Measurements from ENCODE around the gene TSPEAR.

The TSPEAR gene

GRCh38 chr21:44510508-44511218 is 200.7 kb downstream of the TSPEAR start:
- Histone ChIP-seq H3K9ac (ENCODE audit: low read length in 5 of 5) (no peak overlapping the region), H3K4me1 (ENCODE audit: control insufficient read depth in 5 of 5, insufficient read depth in 5 of 5, low read length in 5 of 5) (peaks cover 0 to 7% (median 6%) of the 10 kb centered on the region in 5 donors), H3K36me3 (ENCODE audit: control insufficient read depth in 5 of 5, insufficient read depth in 5 of 5, low read length in 5 of 5) (peaks cover 0 to 6% (median 0%) of the 10 kb centered on the region in 5 donors), H3K27me3 (ENCODE audit: control insufficient read depth in 5 of 5, insufficient read depth in 4 of 5, low read length in 5 of 5) (peaks cover 0 to 37% (median 27%) of the 10 kb centered on the region in 5 donors), H3K27ac (ENCODE audit: low read depth, low read length) (no peak overlapping the region), H3K4me3 (ENCODE audit: low read depth in 1 of 5, low read length in 5 of 5) (no peak overlapping the region), H3K9me3 (ENCODE audit: control insufficient read depth in 5 of 5, low read length in 5 of 5) (no peaks in the 10 kb centered on the region)

DNA sequence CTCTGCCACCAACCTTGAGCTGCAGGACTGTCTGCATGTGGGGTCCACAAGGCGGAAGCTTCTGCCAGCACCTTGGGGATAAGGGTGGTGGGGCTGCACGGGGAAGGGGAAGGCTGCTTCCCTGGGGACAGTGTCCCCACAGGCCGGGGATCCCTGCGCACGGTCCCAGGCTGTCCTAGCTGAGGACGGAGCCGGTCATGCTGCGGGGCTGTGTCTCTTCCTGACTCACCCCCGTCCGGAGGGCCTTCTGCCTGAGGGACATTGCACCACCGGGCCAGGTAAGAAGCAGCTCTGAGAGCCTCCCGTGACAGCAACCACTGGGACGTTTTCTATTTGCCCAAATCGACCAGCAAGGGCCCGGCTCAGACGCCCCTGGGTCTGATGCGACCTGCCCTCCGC is 201.3 kb downstream of the TSPEAR start:
- H3K9me3 ChIP-seq (ENCODE audit: control insufficient read depth in 5 of 5, low read length in 5 of 5): no peaks in the 10 kb centered on the region
- H3K9ac ChIP-seq (ENCODE audit: low read length in 5 of 5): no peak overlapping the region
- H3K4me3 ChIP-seq (ENCODE audit: low read depth in 1 of 5, low read length in 5 of 5): no peak overlapping the region
- peaks cover 0 to 37% (median 27%) of the 10 kb centered on the region in 5 donors for H3K27me3 ChIP-seq (ENCODE audit: control insufficient read depth in 5 of 5, insufficient read depth in 4 of 5, low read length in 5 of 5)
- peaks cover 0 to 7% (median 6%) of the 10 kb centered on the region in 5 donors for H3K4me1 ChIP-seq (ENCODE audit: control insufficient read depth in 5 of 5, insufficient read depth in 5 of 5, low read length in 5 of 5)
- H3K27ac ChIP-seq (ENCODE audit: low read depth, low read length): no peak overlapping the region
- H3K36me3 ChIP-seq (ENCODE audit: control insufficient read depth in 5 of 5, insufficient read depth in 5 of 5, low read length in 5 of 5): peaks cover 0 to 6% (median 0%) of the 10 kb centered on the region in 5 donors

DNA sequence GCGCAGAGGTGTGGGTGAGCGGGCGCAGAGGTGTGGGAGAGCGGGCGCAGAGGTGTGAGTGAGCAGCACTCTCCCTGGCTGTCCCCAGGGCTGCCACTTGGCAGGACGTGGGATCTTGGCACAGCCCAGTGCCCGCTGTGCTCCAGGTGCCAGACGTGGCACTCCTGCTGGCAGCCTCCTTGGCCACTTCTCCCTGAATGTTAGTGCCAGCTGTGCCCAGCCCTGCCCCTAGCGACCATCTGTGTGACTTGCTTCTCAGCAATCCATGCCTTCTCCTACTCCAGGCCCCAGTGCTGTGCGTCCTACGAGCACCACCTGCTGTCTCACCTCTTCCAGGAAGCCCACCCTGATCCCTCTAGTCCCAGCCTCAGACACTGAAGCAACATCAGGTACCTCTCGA is 201.8 kb downstream of the TSPEAR start:
- Histone ChIP-seq H3K4me1 (ENCODE audit: control insufficient read depth in 5 of 5, insufficient read depth in 5 of 5, low read length in 5 of 5) (peaks cover 0 to 7% (median 6%) of the 10 kb centered on the region in 5 donors), H3K27me3 (ENCODE audit: control insufficient read depth in 5 of 5, insufficient read depth in 4 of 5, low read length in 5 of 5) (peaks cover 0 to 37% (median 27%) of the 10 kb centered on the region in 5 donors), H3K9ac (ENCODE audit: low read length in 5 of 5) (no peak overlapping the region)

DNA sequence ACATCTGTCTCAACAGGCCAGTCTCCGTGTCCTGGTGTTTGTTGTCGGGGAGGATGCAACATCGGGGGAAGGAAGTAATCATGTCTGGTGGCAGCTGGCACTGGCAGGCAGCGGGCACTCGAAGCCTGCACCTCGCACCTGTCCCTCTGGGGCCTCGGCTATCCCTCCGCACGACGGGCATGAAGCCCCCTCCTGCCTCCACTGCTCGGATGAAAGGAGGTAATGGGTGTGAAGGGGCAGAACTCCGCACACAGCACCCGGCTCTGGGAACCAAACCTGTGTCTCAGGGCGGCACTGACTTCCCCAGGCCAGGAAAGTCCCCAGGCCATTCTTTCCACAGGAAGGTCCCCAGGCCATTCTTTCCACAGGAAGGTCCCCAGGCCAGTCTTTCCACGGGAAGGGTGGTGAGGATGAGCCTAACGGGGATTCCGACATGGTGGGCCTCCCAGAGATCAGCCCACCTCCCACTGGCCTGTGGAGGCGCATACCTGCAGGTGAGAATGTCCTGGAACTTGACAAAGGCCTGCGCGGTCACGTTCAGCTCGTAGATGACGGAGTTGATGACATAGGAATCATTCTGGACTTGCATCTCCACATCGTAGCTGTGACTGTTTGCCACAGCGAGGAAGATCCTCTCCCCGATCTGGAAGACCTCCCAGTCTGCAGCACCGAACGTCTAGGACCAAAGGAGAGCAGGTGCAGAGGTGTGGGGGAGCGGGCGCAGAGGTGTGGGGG is 202.5 kb downstream of the TSPEAR start:
- Histone ChIP-seq H3K9me3 (ENCODE audit: control insufficient read depth in 5 of 5, low read length in 5 of 5) (no peaks in the 10 kb centered on the region), H3K4me3 (ENCODE audit: low read depth in 1 of 5, low read length in 5 of 5) (no peak overlapping the region), H3K36me3 (ENCODE audit: control insufficient read depth in 5 of 5, insufficient read depth in 5 of 5, low read length in 5 of 5) (peaks cover 0 to 6% (median 0%) of the 10 kb centered on the region in 5 donors), H3K4me1 (ENCODE audit: control insufficient read depth in 5 of 5, insufficient read depth in 5 of 5, low read length in 5 of 5) (peaks cover 0 to 7% (median 6%) of the 10 kb centered on the region in 5 donors), H3K27me3 (ENCODE audit: control insufficient read depth in 5 of 5, insufficient read depth in 4 of 5, low read length in 5 of 5) (peaks cover 0 to 37% (median 27%) of the 10 kb centered on the region in 5 donors), H3K9ac (ENCODE audit: low read length in 5 of 5) (no peak overlapping the region), H3K27ac (ENCODE audit: low read depth, low read length) (no peak overlapping the region)

More for the DNA sequence above, 201.8 kb downstream of the TSPEAR start:
- no peaks in the 10 kb centered on the region for H3K9me3 ChIP-seq (ENCODE audit: control insufficient read depth in 5 of 5, low read length in 5 of 5)
- H3K36me3 ChIP-seq (ENCODE audit: control insufficient read depth in 5 of 5, insufficient read depth in 5 of 5, low read length in 5 of 5): peaks cover 0 to 6% (median 0%) of the 10 kb centered on the region in 5 donors
- H3K27ac ChIP-seq (ENCODE audit: low read depth, low read length): no peak overlapping the region
- no peak overlapping the region for H3K4me3 ChIP-seq (ENCODE audit: low read depth in 1 of 5, low read length in 5 of 5)

DNA sequence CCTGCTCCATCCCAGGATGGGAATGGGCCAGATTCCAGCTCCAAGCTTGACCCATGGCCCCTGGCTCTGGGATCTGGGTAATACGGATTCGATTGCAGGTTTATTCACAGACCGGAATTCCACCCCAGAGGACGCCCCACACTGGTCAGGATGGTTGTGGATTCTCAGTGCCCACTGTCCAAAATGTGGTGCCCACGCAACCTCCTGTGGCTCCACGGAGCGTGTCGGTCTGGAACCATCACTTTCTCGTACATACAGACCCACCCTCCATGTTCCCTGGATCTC is 203.0 kb downstream of the TSPEAR start:
- peaks cover 0 to 6% (median 0%) of the 10 kb centered on the region in 5 donors for H3K36me3 ChIP-seq (ENCODE audit: control insufficient read depth in 5 of 5, insufficient read depth in 5 of 5, low read length in 5 of 5)
- H3K9me3 ChIP-seq (ENCODE audit: control insufficient read depth in 5 of 5, low read length in 5 of 5): no peaks in the 10 kb centered on the region
- H3K4me1 ChIP-seq (ENCODE audit: control insufficient read depth in 5 of 5, insufficient read depth in 5 of 5, low read length in 5 of 5): peaks cover 0 to 7% (median 6%) of the 10 kb centered on the region in 5 donors
- H3K27me3 ChIP-seq (ENCODE audit: control insufficient read depth in 5 of 5, insufficient read depth in 4 of 5, low read length in 5 of 5): peaks cover 0 to 37% (median 27%) of the 10 kb centered on the region in 5 donors
- H3K27ac ChIP-seq (ENCODE audit: low read depth, low read length): no peak overlapping the region
- H3K4me3 ChIP-seq (ENCODE audit: low read depth in 1 of 5, low read length in 5 of 5): no peak overlapping the region
- H3K9ac ChIP-seq (ENCODE audit: low read length in 5 of 5): no peak overlapping the region

DNA sequence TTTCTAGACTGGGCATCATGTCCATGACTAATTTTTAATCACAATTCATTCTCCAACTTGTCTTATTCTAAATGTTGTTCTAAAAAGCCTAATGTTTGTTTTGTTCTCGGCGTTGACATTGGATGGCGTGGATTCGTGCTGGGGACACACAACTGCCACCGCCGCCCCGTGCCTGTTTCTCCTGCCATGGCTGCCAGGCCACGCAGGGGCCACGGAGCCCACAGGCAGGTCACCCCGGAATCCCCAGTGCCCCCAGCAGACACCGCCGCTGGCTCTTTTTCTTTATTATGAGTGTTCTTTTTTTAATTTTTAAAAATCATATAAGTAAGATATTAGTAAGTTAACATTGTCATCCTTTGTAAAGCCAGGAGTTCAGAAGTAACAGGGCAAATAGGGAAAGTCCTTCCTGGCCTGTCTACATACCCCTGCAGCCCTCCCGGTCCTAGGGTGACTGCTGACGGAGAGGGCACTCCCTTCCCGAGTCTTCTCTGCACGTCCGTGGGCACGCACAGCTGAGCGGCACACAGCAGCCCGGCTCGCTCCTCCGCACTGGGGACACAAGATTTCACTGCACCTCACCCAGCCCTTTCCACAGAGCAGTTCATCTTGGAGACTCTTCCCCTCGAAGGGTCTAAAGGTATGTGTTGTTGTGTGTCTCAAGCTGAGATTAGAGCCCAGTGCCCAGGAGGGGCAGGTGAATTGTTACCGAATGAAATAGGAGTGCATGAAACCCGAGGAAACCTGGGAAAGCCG is 203.5 kb downstream of the TSPEAR start:
- Histone ChIP-seq H3K36me3 (ENCODE audit: control insufficient read depth in 5 of 5, insufficient read depth in 5 of 5, low read length in 5 of 5) (peaks cover 0 to 6% (median 0%) of the 10 kb centered on the region in 5 donors), H3K9ac (ENCODE audit: low read length in 5 of 5) (no peak overlapping the region), H3K4me3 (ENCODE audit: low read depth in 1 of 5, low read length in 5 of 5) (no peak overlapping the region), H3K27me3 (ENCODE audit: control insufficient read depth in 5 of 5, insufficient read depth in 4 of 5, low read length in 5 of 5) (peaks cover 0 to 37% (median 27%) of the 10 kb centered on the region in 5 donors), H3K4me1 (ENCODE audit: control insufficient read depth in 5 of 5, insufficient read depth in 5 of 5, low read length in 5 of 5) (peaks cover 0 to 7% (median 6%) of the 10 kb centered on the region in 5 donors), H3K9me3 (ENCODE audit: control insufficient read depth in 5 of 5, low read length in 5 of 5) (no peaks in the 10 kb centered on the region), H3K27ac (ENCODE audit: low read depth, low read length) (no peak overlapping the region)

DNA sequence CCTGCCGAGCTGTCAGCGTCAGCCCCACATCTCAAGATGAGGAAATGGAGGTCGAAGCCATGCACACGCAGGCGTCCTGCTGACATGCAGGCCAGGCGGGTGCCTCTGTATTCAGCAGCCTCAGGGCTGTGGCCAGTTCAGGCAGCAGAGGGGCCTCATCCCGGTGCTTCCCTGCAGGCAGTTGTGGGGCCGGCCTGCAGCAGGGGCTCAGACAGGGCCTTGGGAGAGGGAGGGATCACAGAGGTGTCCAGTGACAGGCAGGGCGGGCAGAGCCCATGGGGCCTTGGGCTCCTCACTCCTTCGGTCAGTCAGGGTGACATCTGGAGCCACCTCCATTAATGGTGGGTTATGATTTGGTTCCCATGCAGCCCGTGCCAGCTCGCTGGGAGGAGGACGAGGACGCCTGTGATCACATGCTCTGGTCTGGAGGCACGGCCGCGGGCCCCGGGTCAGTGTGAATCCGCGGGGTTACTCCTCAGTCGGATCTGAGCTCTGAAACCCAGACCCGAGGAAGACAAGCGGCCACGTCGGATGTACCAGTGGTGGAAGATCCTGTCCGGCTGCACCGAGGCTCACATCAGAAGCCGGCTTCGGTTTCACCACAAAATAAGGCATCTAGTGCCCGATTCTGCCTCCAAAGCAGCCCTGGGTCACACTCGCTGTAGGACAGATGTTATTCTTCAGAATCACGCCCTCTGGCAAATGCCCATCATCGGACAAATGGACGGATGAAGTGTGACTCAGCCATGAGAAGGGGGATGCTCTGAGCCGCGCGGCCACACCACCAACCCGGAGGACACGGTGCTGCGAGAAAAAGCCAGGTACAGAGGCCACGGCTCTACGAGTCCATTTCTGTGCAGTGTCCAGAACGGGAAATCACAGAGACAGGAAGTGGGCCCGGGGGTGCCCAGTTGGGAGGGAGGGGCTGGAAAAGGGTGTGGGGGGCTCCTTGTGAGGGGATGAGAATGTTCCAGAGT is 204.8 kb downstream of the TSPEAR start:
- H3K4me3 ChIP-seq (ENCODE audit: low read depth in 1 of 5, low read length in 5 of 5): no peak overlapping the region
- H3K4me1 ChIP-seq (ENCODE audit: control insufficient read depth in 5 of 5, insufficient read depth in 5 of 5, low read length in 5 of 5): peaks cover 0 to 7% (median 6%) of the 10 kb centered on the region in 5 donors
- no peak overlapping the region for H3K27ac ChIP-seq (ENCODE audit: low read depth, low read length)
- peaks cover 0 to 6% (median 0%) of the 10 kb centered on the region in 5 donors for H3K36me3 ChIP-seq (ENCODE audit: control insufficient read depth in 5 of 5, insufficient read depth in 5 of 5, low read length in 5 of 5)
- no peak overlapping the region for H3K9ac ChIP-seq (ENCODE audit: low read length in 5 of 5)
- H3K27me3 ChIP-seq (ENCODE audit: control insufficient read depth in 5 of 5, insufficient read depth in 4 of 5, low read length in 5 of 5): peaks cover 0 to 42% (median 20%) of the 10 kb centered on the region in 5 donors
- no peaks in the 10 kb centered on the region for H3K9me3 ChIP-seq (ENCODE audit: control insufficient read depth in 5 of 5, low read length in 5 of 5)

DNA sequence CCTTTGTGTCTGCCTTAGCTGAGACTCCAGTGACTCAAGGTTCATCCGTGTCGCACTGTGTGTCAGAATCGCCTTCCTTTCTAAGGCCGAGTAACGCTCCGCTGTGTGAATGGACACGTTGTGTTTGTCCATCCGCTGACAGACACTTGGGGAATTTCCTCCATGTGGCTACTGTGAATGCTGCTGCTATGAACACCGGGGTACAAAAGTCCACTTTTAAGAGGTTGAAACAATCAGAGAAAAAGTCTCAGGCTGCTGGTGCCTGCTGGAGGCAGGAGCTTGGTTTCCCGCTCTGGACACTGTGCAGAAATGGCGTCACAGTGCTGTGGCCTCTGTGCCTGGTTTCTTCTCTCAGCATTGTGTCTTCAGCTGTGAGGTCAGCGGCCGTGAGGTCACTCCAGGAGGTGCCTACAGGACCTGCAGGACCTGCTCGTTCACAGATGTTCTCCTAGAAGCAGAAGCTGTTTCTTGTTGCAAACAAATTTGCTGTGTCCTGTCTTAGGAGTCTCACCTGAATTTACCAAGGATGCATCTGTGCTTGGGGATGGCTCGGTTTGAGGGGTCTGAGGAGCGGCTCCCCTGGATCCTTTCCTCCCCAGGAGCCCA is 205.6 kb downstream of the TSPEAR start:
- Histone ChIP-seq H3K4me1 (ENCODE audit: control insufficient read depth in 5 of 5, insufficient read depth in 5 of 5, low read length in 5 of 5) (peaks cover 0 to 6% (median 6%) of the 10 kb centered on the region in 5 donors), H3K9ac (ENCODE audit: low read length in 5 of 5) (no peak overlapping the region), H3K4me3 (ENCODE audit: low read depth in 1 of 5, low read length in 5 of 5) (no peak overlapping the region), H3K36me3 (ENCODE audit: control insufficient read depth in 5 of 5, insufficient read depth in 5 of 5, low read length in 5 of 5) (no peaks in the 10 kb centered on the region), H3K9me3 (ENCODE audit: control insufficient read depth in 5 of 5, low read length in 5 of 5) (no peaks in the 10 kb centered on the region), H3K27ac (ENCODE audit: low read depth, low read length) (no peak overlapping the region), H3K27me3 (ENCODE audit: control insufficient read depth in 5 of 5, insufficient read depth in 4 of 5, low read length in 5 of 5) (peaks cover 0 to 37% (median 12%) of the 10 kb centered on the region in 5 donors)

- H3K9ac ChIP-seq (ENCODE audit: low read length in 5 of 5): no peak overlapping the region
- H3K36me3 ChIP-seq (ENCODE audit: control insufficient read depth in 5 of 5, insufficient read depth in 5 of 5, low read length in 5 of 5): no peaks in the 10 kb centered on the region
- no peak overlapping the region for H3K4me3 ChIP-seq (ENCODE audit: low read depth in 1 of 5, low read length in 5 of 5)
- H3K9me3 ChIP-seq (ENCODE audit: control insufficient read depth in 5 of 5, low read length in 5 of 5): no peaks in the 10 kb centered on the region
- peaks cover 0 to 23% (median 0%) of the 10 kb centered on the region in 5 donors for H3K27me3 ChIP-seq (ENCODE audit: control insufficient read depth in 5 of 5, insufficient read depth in 4 of 5, low read length in 5 of 5)
- no peaks in the 10 kb centered on the region for H3K4me1 ChIP-seq (ENCODE audit: control insufficient read depth in 5 of 5, insufficient read depth in 5 of 5, low read length in 5 of 5)
- no peak overlapping the region for H3K27ac ChIP-seq (ENCODE audit: low read depth, low read length)
Measured at GRCh38 chr21:44503901-44504399, 207.4 kb downstream of the TSPEAR start.

Data from subcutaneous abdominal adipose tissue (tissue), 5 donors.